ENCODE results near the gene MYO5C. TPM values are rescaled to one million over a fixed set of nuclear protein-coding genes. Genes with fewer than 3 reads are reported as not detected.

Gene MYO5C
- polyA plus RNA-seq, 1 donor (not counting 4 experiments of a cell fraction or from before 2014, with no cell fraction given) = 0.16 TPM

GRCh38 chr15:52288986-52289385 lies 6.6 kb downstream of the MYO5C start:
- Histone ChIP-seq H3K9me1 (ENCODE audit: control insufficient read depth, extremely low read depth, insufficient read depth, low read length) (no peaks in the 10 kb centered on the region), H3K36me3 (ENCODE audit: control insufficient read depth in 2 of 2, extremely low read depth in 1 of 2, insufficient read depth in 2 of 2, low read length in 2 of 2) (no peaks in the 10 kb centered on the region), H3K27ac (ENCODE audit: control insufficient read depth, insufficient read depth, low read length) (no peak overlapping the region), H3K9me3 (ENCODE audit: control insufficient read depth, low read depth, low read length) (no peaks in the 10 kb centered on the region), H3K4me2 (ENCODE audit: control insufficient read depth, extremely low read depth, insufficient read depth, low read depth, low read length) (no peak overlapping the region), H3K4me1 (ENCODE audit: control insufficient read depth, extremely low read depth, insufficient read depth, low read length) (no peaks in the 10 kb centered on the region), H3K79me2 (ENCODE audit: control insufficient read depth, insufficient read depth, low read length) (no peaks in the 10 kb centered on the region), H4K20me1 (ENCODE audit: control insufficient read depth, extremely low read depth, insufficient read depth, low read length) (no peaks in the 10 kb centered on the region), H3K27me3 (ENCODE audit: control insufficient read depth, extremely low read depth, insufficient read depth, low read length) (peaks cover 9% of the 10 kb centered on the region), H3K4me3 (ENCODE audit: control insufficient read depth in 2 of 3, extremely low read depth in 1 of 3, insufficient read depth in 2 of 3, low read depth in 1 of 3, low read length in 3 of 3) (no peak overlapping the region), H2AFZ (ENCODE audit: control insufficient read depth, low read length) (no peak overlapping the region), H3K9ac (ENCODE audit: control insufficient read depth, extremely low read depth, insufficient read depth, low read length) (no peak overlapping the region)
- TF ChIP-seq CTCF (optimal IDR thresholded peaks at IDR 0.05 in 1 of 3, IDR thresholded peaks at IDR 0.05 in 1 of 3, conservative IDR thresholded peaks at IDR 0.05 in 1 of 3; ENCODE audit: extremely low read depth in 1 of 3, insufficient read depth in 2 of 3, low read length in 3 of 3) = no peak
- TF ChIP-seq EZH2 (IDR thresholded peaks at IDR 0.05; ENCODE audit: low read length) = no peak
- dilution Hi-C loops (cut with MboI; ENCODE audit: extremely low pct_ligation_motif_present, low sequenced_read_pairs) = no loop called here
- no peak for DNase-seq (ENCODE audit: low read depth, low spot score)
- no peak for FAIRE-seq

DNA sequence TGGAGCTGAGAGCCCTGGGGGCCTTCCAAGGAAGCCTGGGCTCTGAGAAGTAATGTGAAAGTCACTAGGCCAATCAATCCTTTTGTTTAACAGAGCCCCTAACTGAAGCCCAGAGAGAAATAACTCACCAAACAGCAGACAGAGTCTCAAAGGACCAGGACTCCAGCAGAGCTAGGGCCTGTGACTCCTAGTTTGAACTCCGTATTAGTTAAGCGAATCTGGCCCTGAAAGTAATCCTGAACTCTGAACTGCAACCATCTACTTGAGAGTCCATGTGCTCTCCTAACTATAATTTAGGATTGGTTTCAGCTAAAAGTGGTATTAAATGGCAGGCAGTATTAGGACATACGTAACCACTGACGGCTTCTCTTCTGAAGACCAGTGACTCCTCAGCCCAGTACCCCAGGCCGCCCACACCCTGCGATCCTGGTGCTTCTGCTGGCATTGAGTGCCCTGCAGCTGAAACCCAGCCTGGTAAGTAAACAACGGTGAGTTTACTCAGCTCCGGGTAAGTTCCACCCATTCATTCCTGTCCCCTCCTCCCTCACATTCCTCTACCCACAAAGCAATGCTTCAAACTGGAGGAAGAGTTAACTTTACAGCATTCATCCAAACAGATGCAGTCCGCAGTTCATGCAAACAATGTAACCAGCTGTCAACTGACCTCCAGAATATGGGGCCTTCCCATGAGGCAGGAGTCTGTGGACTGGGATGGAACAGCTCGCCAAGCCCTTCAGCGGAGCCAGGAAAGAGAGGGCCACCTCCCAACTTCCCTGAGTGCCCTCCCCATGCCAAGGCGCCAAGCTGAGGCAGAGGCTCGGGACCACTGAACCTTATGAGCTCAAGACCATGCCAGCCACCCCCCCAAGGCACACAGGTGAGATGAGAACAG lies 7.3 kb downstream of the MYO5C start:
- TF ChIP-seq CTCF (optimal IDR thresholded peaks at IDR 0.05 in 1 of 3, IDR thresholded peaks at IDR 0.05 in 1 of 3, conservative IDR thresholded peaks at IDR 0.05 in 1 of 3; ENCODE audit: extremely low read depth in 1 of 3, insufficient read depth in 2 of 3, low read length in 3 of 3) (no peak), EZH2 (IDR thresholded peaks at IDR 0.05; ENCODE audit: low read length) (no peak)
- Histone ChIP-seq H3K79me2 (ENCODE audit: control insufficient read depth, insufficient read depth, low read length) (no peaks in the 10 kb centered on the region), H3K36me3 (ENCODE audit: control insufficient read depth in 2 of 2, extremely low read depth in 1 of 2, insufficient read depth in 2 of 2, low read length in 2 of 2) (no peaks in the 10 kb centered on the region), H3K4me1 (ENCODE audit: control insufficient read depth, extremely low read depth, insufficient read depth, low read length) (no peaks in the 10 kb centered on the region), H3K27me3 (ENCODE audit: control insufficient read depth, extremely low read depth, insufficient read depth, low read length) (peaks cover 3% of the 10 kb centered on the region), H3K4me3 (ENCODE audit: control insufficient read depth in 2 of 3, extremely low read depth in 1 of 3, insufficient read depth in 2 of 3, low read depth in 1 of 3, low read length in 3 of 3) (no peak overlapping the region), H3K9me1 (ENCODE audit: control insufficient read depth, extremely low read depth, insufficient read depth, low read length) (no peaks in the 10 kb centered on the region), H2AFZ (ENCODE audit: control insufficient read depth, low read length) (no peak overlapping the region), H3K9ac (ENCODE audit: control insufficient read depth, extremely low read depth, insufficient read depth, low read length) (no peak overlapping the region), H3K27ac (ENCODE audit: control insufficient read depth, insufficient read depth, low read length) (no peak overlapping the region), H4K20me1 (ENCODE audit: control insufficient read depth, extremely low read depth, insufficient read depth, low read length) (no peaks in the 10 kb centered on the region), H3K4me2 (ENCODE audit: control insufficient read depth, extremely low read depth, insufficient read depth, low read depth, low read length) (no peak overlapping the region), H3K9me3 (ENCODE audit: control insufficient read depth, low read depth, low read length) (no peaks in the 10 kb centered on the region)
- FAIRE-seq = no peak
- dilution Hi-C loops (cut with MboI; ENCODE audit: extremely low pct_ligation_motif_present, low sequenced_read_pairs) = no loop called here
- DNase-seq (ENCODE audit: low read depth, low spot score) = no peak

Measured in keratinocyte (primary cell).